Measurements from ENCODE around the gene CD151.

CD151 gene

DNA sequence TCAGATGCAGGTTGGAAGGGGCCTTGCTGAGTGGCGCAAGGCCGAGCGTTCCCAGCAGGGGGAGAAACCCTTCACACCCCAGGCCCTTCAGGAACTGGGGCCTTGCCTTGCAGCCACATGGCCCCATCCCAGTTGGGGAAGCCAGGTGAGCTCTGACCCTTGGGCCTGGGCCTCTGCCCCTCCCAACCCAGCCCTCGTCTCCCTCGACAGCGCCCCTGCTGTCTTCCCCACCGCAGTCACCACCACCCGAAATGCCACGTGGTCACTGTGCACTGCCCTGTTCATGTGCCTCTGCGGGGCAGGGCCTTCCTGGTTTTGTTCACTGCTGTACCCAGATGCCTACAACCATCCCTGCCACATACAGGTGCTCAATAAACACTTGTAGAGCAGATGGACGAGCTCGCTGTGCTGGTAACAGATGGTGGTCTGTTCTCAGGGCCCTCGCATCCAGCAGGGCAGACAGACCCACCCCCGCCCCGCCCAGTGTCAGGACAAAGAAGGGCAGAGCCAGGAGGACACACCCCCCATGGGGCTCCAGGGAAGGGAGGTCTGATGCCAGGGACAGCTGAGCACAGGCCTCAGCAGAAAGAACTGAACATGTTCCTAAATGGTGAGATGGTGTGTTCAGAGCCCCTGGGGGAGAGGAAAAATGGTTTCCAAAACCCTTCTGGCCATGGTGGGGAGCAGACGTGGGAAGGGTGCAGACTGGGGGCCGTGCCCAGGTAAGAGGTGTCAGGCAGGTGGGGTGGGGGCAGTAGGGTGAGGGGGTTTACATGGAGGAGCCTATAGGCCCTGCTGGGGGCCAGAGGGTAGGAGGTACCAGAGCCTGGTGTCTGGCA is 5.9 kb downstream of the CD151 start:
- TF ChIP-seq, protein P1, sequence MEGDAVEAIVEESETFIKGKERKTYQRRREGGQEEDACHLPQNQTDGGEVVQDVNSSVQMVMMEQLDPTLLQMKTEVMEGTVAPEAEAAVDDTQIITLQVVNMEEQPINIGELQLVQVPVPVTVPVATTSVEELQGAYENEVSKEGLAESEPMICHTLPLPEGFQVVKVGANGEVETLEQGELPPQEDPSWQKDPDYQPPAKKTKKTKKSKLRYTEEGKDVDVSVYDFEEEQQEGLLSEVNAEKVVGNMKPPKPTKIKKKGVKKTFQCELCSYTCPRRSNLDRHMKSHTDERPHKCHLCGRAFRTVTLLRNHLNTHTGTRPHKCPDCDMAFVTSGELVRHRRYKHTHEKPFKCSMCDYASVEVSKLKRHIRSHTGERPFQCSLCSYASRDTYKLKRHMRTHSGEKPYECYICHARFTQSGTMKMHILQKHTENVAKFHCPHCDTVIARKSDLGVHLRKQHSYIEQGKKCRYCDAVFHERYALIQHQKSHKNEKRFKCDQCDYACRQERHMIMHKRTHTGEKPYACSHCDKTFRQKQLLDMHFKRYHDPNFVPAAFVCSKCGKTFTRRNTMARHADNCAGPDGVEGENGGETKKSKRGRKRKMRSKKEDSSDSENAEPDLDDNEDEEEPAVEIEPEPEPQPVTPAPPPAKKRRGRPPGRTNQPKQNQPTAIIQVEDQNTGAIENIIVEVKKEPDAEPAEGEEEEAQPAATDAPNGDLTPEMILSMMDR (conservative IDR thresholded peaks at IDR 0.05), result no peak
- H3K27ac ChIP-seq, result no peak overlapping the region; the same call in 1 of the 2 replicates

DNA sequence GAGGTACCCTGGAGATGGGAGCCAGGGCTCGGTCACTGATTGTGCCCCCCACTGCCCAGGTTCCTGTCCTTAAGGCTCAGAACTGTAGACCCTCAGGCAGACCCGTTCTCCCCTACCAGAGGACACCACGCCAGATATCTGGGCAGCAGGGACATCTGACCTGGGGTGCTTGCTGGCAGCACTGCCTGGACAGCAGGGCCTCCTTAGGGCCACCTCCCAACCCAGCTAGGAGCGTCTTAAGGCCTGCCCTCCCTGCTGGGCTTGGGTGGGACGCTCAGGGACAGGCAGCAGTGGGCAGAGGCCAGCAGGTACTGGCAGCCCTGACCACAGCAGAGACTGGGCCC is 6.5 kb downstream of the CD151 start:
- H3K27ac ChIP-seq, result no peak overlapping the region; the same call in 1 of the 2 replicates
- TF ChIP-seq, protein P1 (conservative IDR thresholded peaks at IDR 0.05), result no peak

DNA sequence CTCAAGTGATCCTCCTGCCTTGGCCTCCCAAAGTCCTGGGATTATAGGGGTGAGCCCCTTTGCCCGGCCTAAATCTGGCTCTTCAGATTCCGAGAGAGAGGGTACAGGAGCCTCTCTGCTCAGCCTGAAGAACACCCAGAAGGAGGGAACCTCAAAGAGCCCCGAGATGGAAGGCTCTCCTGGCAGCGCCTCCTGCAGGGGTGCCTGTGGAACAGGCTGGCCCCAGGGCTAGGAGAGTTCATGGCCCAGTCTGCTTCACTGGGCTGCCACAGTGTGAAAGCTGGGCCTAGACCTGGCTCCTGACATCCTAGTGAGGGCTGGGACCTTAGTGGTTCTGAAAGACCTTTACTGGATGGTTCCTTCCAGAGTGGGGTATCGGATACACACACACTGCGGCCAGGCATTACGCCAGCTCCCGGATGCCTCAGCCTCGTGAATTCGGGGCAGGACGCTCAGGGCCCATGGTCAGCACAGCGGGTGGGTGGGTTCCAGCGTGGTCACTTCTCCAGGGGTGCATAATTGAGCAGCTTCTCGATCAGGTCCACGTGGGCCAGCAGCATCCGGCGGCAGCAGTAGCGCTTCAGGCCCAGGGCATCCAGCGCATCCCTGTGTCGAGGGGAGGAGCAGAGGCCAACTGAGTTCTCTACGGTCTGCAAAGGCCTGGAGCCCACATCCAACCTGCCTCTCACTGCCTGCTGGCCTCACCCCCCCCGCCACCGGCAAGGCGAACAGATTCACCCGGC is 7.3 kb downstream of the CD151 start:
- TF ChIP-seq, protein P1 (conservative IDR thresholded peaks at IDR 0.05), result peak; percentile 24
- peak overlapping the region; percentile 95; the same call in 1 of the 2 replicates for H3K27ac ChIP-seq

DNA sequence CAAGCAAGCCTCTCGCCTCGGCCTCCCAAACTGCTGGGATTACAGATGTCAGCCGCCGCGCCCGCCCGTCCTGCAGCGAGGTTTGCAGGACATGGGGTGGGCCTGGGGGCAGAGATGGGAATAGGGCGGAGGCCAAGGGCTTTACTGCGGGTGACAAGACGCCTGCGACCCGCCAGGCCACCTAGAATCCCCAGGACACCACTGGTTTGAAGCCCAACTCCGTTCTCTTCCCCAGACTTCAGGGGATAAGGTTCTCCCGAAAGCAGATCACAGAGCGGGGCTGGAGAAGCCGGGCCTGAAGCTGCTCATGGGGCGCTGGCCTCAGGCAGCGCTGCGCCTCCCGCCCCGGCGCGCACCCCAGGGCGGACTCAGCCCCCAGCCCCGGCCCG is 9.2 kb downstream of the CD151 start:
- TF ChIP-seq, protein P1 (conservative IDR thresholded peaks at IDR 0.05), result no peak
- H3K27ac ChIP-seq, result peak overlapping the region; percentile 95

DNA sequence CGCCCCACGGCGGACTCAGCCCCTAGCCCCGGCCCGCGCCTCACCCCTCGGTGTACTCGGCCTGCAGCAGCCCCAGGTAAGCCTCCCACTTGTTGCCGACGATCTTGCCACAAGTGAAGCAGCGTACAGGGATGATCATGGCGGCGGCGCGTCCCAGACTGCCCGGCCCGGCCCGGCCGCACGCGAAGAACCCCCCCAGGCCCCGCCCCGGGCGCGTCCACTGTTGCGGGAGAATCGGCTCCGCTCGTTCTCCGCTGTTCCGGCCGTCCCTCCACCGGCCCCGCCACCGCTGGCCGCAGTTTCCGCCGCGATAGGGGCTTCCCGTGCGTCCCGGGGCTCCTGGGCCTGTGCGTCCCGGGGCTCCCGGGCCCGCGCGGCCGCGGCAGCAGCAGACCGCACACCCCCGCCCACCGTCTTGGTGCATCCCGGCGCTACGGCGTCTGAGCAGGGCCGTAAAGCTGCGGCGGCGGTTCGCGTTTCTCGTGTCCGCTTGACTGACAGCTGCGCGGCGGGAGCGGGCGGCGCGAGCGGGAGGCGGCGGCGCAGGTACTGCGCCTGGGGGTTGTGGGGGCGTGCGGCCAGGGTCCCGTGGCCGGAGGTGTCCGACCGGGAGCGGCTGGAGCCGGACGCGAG is 9.7 kb downstream of the CD151 start, which contains the start of the genes POLR2L and TSPAN4:
Gene POLR2L (minus strand): TSS at position 160 of the 633 bp plus-strand sequence. CDS start 21 bp downstream, at position 139.
Gene TSPAN4 (plus strand): TSS at position 483 of the 633 bp plus-strand sequence. CDS start 7,453 bp downstream, outside the sequence.
- TF ChIP-seq, protein P1 (conservative IDR thresholded peaks at IDR 0.05), result no peak
- H3K27ac ChIP-seq, result peak within 1 kb of the TSS; percentile 95

DNA sequence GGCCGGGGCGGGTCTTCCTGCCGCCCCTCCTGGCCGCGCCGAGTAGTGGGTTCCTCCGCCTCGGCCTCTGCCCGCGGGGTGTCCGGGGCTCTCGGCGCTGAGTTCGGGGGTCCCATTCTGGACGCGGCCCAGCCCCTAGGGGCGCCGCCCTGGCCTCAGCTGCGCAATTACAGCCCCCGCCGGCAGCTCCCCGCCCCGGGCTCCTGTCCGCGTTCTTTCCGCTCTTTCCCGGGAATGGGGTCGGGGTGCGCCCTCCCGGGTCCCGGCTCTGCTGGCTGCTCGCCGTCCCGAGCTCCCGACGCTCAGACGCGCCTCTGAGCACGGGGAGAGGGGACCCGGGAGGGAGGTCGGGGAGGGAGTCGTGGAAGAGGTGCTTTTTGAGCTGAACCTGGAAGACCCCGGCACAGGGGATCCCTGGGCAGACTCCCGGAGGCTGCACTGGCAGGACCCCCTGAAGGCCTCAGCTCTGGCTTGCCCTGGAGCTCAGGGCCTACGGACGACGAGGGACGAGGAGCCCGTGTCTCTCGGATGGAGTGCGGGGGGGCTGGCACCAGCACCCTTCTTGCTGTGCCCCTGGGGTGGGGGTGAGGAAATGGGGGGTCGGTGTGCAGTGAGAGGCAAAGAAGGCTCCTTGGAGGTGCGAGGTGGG is 10.5 kb downstream of the CD151 start:
- H3K27ac ChIP-seq, result peak overlapping the region; percentile 95
- TF ChIP-seq, protein P1 (conservative IDR thresholded peaks at IDR 0.05), result no peak

Data from VCaP (cell line).